Measurements from ENCODE around the gene RALBP1. TPM values are rescaled to one million over a fixed set of nuclear protein-coding genes. Genes with fewer than 3 reads are reported as not detected.

RALBP1 gene
- total and polyA plus RNA-seq, 4 donors = 15.6 to 34.8 (median 21.0) TPM

- no peak overlapping the region for H3K9ac ChIP-seq (ENCODE audit: low read depth in 1 of 2, low read length in 2 of 2)
- peaks cover 2 to 34% (median 31%) of the 10 kb centered on the region in 4 donors for H3K36me3 ChIP-seq (ENCODE audit: control insufficient read depth in 4 of 4, insufficient read depth in 3 of 4, low read depth in 1 of 4, low read length in 3 of 4)
- no peak for TF ChIP-seq GABPA (IDR thresholded peaks at IDR 0.05 in 1 of 2, conservative IDR thresholded peaks at IDR 0.05 in 1 of 2)
- TF ChIP-seq JUND (IDR thresholded peaks at IDR 0.05) = no peak
- no peak for TF ChIP-seq RAD21 (IDR thresholded peaks at IDR 0.05)
- no peak for TF ChIP-seq CTCF (IDR thresholded peaks at IDR 0.05; ENCODE audit: low read depth, low read length, missing input control)
- TF ChIP-seq HNF4A (conservative IDR thresholded peaks at IDR 0.05) = no peak
- TF ChIP-seq YY1 (IDR thresholded peaks at IDR 0.05) = no peak
- TF ChIP-seq REST (IDR thresholded peaks at IDR 0.05) = no peak
- TF ChIP-seq, protein P1, sequence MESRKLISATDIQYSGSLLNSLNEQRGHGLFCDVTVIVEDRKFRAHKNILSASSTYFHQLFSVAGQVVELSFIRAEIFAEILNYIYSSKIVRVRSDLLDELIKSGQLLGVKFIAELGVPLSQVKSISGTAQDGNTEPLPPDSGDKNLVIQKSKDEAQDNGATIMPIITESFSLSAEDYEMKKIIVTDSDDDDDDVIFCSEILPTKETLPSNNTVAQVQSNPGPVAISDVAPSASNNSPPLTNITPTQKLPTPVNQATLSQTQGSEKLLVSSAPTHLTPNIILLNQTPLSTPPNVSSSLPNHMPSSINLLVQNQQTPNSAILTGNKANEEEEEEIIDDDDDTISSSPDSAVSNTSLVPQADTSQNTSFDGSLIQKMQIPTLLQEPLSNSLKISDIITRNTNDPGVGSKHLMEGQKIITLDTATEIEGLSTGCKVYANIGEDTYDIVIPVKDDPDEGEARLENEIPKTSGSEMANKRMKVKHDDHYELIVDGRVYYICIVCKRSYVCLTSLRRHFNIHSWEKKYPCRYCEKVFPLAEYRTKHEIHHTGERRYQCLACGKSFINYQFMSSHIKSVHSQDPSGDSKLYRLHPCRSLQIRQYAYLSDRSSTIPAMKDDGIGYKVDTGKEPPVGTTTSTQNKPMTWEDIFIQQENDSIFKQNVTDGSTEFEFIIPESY (IDR thresholded peaks at IDR 0.05) = no peak
- TF ChIP-seq FOXA2 (IDR thresholded peaks at IDR 0.05) = no peak
- TF ChIP-seq, protein P2, sequence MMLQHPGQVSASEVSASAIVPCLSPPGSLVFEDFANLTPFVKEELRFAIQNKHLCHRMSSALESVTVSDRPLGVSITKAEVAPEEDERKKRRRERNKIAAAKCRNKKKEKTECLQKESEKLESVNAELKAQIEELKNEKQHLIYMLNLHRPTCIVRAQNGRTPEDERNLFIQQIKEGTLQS (IDR thresholded peaks at IDR 0.05) = no peak
- TF ChIP-seq FOXA1 (IDR thresholded peaks at IDR 0.05) = no peak
- TF ChIP-seq, protein P3, sequence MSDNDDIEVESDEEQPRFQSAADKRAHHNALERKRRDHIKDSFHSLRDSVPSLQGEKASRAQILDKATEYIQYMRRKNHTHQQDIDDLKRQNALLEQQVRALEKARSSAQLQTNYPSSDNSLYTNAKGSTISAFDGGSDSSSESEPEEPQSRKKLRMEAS (IDR thresholded peaks at IDR 0.05) = no peak
- no peaks in the 10 kb centered on the region for H3K9me3 ChIP-seq (ENCODE audit: control insufficient read depth in 4 of 4, low read length in 3 of 4)
- H3K4me3 ChIP-seq (ENCODE audit: low read depth in 1 of 3, low read length in 3 of 3) = no peak overlapping the region
- H3K27me3 ChIP-seq (ENCODE audit: control insufficient read depth in 4 of 4, insufficient read depth in 4 of 4, low read length in 3 of 4) = no peaks in the 10 kb centered on the region
- no peak for DNase-seq (ENCODE audit: low spot score)
- 93% methylated on average over 6 of the region's 6 CpGs for WGBS
- H3K27ac ChIP-seq (ENCODE audit: low read depth in 1 of 2, low read length in 2 of 2) = no peak overlapping the region
- peaks cover 0 to 4% (median 0%) of the 10 kb centered on the region in 4 donors for H3K4me1 ChIP-seq (ENCODE audit: control insufficient read depth in 4 of 4, insufficient read depth in 4 of 4, low read length in 3 of 4)
Observed at GRCh38 chr18:9546468-9546867, 71.2 kb downstream of the RALBP1 start.

DNA sequence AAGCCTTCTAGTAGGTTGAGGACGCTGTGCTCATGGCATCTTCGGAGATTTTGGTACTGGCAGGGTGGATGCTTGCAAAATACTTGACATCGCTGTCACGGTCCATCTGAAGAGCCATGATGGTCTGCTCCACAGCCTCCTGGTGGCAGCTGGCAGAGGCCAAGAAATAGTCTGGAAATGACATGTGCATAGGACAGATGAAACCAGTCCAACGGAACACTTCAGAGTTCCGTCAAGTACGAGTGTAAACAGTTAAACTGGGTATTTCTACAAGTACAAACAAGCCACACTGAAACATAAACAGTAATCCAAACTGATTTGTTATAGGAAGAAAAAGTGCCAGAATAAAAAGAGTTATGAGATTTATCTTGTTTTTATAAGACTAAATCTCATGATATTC is 72.5 kb downstream of the RALBP1 start:
- Histone ChIP-seq H3K27me3 (ENCODE audit: control insufficient read depth in 4 of 4, insufficient read depth in 4 of 4, low read length in 3 of 4) (no peaks in the 10 kb centered on the region), H3K9ac (ENCODE audit: low read depth in 1 of 2, low read length in 2 of 2) (no peak overlapping the region), H3K4me1 (ENCODE audit: control insufficient read depth in 4 of 4, insufficient read depth in 4 of 4, low read length in 3 of 4) (peaks cover 0 to 4% (median 0%) of the 10 kb centered on the region in 4 donors), H3K36me3 (ENCODE audit: control insufficient read depth in 4 of 4, insufficient read depth in 3 of 4, low read depth in 1 of 4, low read length in 3 of 4) (peaks cover 4 to 44% (median 34%) of the 10 kb centered on the region in 4 donors), H3K27ac (ENCODE audit: low read depth in 1 of 2, low read length in 2 of 2) (no peak overlapping the region), H3K9me3 (ENCODE audit: control insufficient read depth in 4 of 4, low read length in 3 of 4) (no peaks in the 10 kb centered on the region), H3K4me3 (ENCODE audit: low read depth in 1 of 3, low read length in 3 of 3) (no peak overlapping the region)
- TF ChIP-seq HNF4A (conservative IDR thresholded peaks at IDR 0.05) (no peak), EGR1 (IDR thresholded peaks at IDR 0.05; ENCODE audit: low read depth in 2 of 2) (no peak), YY1 (IDR thresholded peaks at IDR 0.05) (no peak), GABPA (IDR thresholded peaks at IDR 0.05 in 1 of 2, conservative IDR thresholded peaks at IDR 0.05 in 1 of 2) (no peak), CTCF (IDR thresholded peaks at IDR 0.05; ENCODE audit: low read depth, low read length, missing input control) (no peak), NR2F2 (IDR thresholded peaks at IDR 0.05) (no peak), SP1 (IDR thresholded peaks at IDR 0.05) (no peak), RAD21 (IDR thresholded peaks at IDR 0.05) (no peak), JUND (IDR thresholded peaks at IDR 0.05) (no peak), HNF4G (IDR thresholded peaks at IDR 0.05) (no peak), FOXA2 (IDR thresholded peaks at IDR 0.05) (no peak), TAF1 (conservative IDR thresholded peaks at IDR 0.05) (no peak), FOXA1 (IDR thresholded peaks at IDR 0.05) (no peak), RXRA (IDR thresholded peaks at IDR 0.05) (no peak)
- TF ChIP-seq, protein P2 (IDR thresholded peaks at IDR 0.05) = no peak
- TF ChIP-seq, protein P1 (IDR thresholded peaks at IDR 0.05) = no peak
- TF ChIP-seq, protein P3 (IDR thresholded peaks at IDR 0.05) = no peak
- no peak for DNase-seq (ENCODE audit: low spot score)
- WGBS = 88% methylated on average over 7 of the region's 7 CpGs
